Activated gamma-delta T cell treated with anti-CD3 and anti-CD28 coated beads, Interleukin-2, amount 50 U/mL, for 16 hours (primary cell): ENCODE measurements around the gene SAG.

Experiments used
- DNase-seq: peaks from one replicate; pipeline ENCODE4 v3.0.0-alpha.2; 2020; ENCODE audit warnings: low read depth

The SAG gene

GRCh38 chr2:233307565-233307964 is at the start of gene SAG:
TSS of gene SAG (plus strand) at chr2:233307816. CDS start at chr2:233309190, 1,374 bp downstream.
- no peak for DNase-seq

GRCh38 chr2:233258211-233258610 is 49.4 kb upstream of the SAG start:
- no peak for DNase-seq

- no peak for DNase-seq
These were observed 47.9 kb upstream of the SAG start for GRCh38 chr2:233259730-233260129.

GRCh38 chr2:233260661-233261060 is 47.0 kb upstream of the SAG start:
- DNase-seq, result no peak

- no peak for DNase-seq
These were observed 45.6 kb upstream of the SAG start for GRCh38 chr2:233261819-233262555.

GRCh38 chr2:233262562-233262961 is 45.1 kb upstream of the SAG start:
- no peak for DNase-seq

GRCh38 chr2:233263045-233263570 is 44.5 kb upstream of the SAG start:
- DNase-seq, result no peak

GRCh38 chr2:233264667-233265066 is 42.9 kb upstream of the SAG start:
- no peak for DNase-seq

GRCh38 chr2:233265899-233266431 is 41.7 kb upstream of the SAG start:
- DNase-seq, result no peak

GRCh38 chr2:233266481-233266880 is 41.1 kb upstream of the SAG start:
- no peak for DNase-seq

- DNase-seq, result peak; percentile 70
These were observed 39.9 kb upstream of the SAG start for GRCh38 chr2:233267516-233268245.

- no peak for DNase-seq
These were observed 37.2 kb upstream of the SAG start for GRCh38 chr2:233270366-233270765.

- no peak for DNase-seq
These were observed 36.7 kb upstream of the SAG start for GRCh38 chr2:233270951-233271350.

GRCh38 chr2:233271693-233272092 is 35.9 kb upstream of the SAG start:
- no peak for DNase-seq

- DNase-seq, result no peak
These were observed 34.5 kb upstream of the SAG start for GRCh38 chr2:233273120-233273519.

- DNase-seq, result no peak
These were observed 32.4 kb upstream of the SAG start for GRCh38 chr2:233275223-233275622.

- DNase-seq, result no peak
These were observed 28.7 kb upstream of the SAG start for GRCh38 chr2:233278921-233279320.

- DNase-seq, result no peak
These were observed 27.4 kb upstream of the SAG start for GRCh38 chr2:233280114-233280693.

- DNase-seq, result no peak
These were observed 26.1 kb upstream of the SAG start for GRCh38 chr2:233281553-233281952.

GRCh38 chr2:233281992-233282603 is 25.5 kb upstream of the SAG start:
- no peak for DNase-seq

GRCh38 chr2:233285921-233286320 is 21.7 kb upstream of the SAG start:
- no peak for DNase-seq

- DNase-seq, result no peak
These were observed 19.7 kb upstream of the SAG start for GRCh38 chr2:233287871-233288270.
